ENCODE measurements around the gene MS4A3.

- no peak for TF ChIP-seq CTCF (IDR thresholded peaks at IDR 0.05; ENCODE audit: low read depth, low read length)
- no peak for TF ChIP-seq EZH2phosphoT487 (IDR thresholded peaks at IDR 0.05; ENCODE audit: low read depth)
Measured at GRCh38 chr11:60100516-60100915, 44.1 kb downstream of the MS4A3 start.

Data from OCI-LY3 (cell line).